Right lobe of liver (tissue), 6 donors: ENCODE data around the gene THSD1. TPM values are rescaled to one million over a fixed set of nuclear protein-coding genes. Genes with fewer than 3 reads are reported as not detected.

Experiments used
- ATAC-seq, 4 donors: fragments of 200-7000 bp; cut with Tn5 transposase; one replicate each; pipeline ENCODE4 v1.9.1; 2020; ENCODE audit warnings: mild to moderate bottlenecking in 4 of 4, moderate library complexity in 4 of 4
- DNase-seq, 3 donors: peaks; one replicate each; pipeline ENCODE4 v3.0.0-alpha.2; 2020
- H3K27ac ChIP-seq, 3 donors: fragments of 200-600 bp; one replicate each; pipeline ENCODE4 v1.8.0; 2022
- H3K27me3 ChIP-seq, 2 donors: fragments of 200-600 bp; one replicate each; pipeline ENCODE4 v1.8.0; 2022
- H3K36me3 ChIP-seq, 4 donors: fragments of 200-600 bp; sonication (generic) in 1 of 4; one replicate each; pipeline versions ENCODE4 v1.5.1 to v1.8.0; 2017 to 2022; ENCODE audit warnings: control low read depth in 1 of 4
- H3K4me1 ChIP-seq, 4 donors: fragments of 200-600 bp; sonication (generic) in 1 of 4; one replicate each; pipeline versions ENCODE4 v1.5.1 to v1.8.0; 2017 to 2022; ENCODE audit warnings: control low read depth in 1 of 4
- H3K4me3 ChIP-seq, 3 donors: fragments of 200-600 bp; one replicate each; pipeline ENCODE4 v1.8.0; 2022
- H3K9me3 ChIP-seq, 4 donors: fragments of 200-600 bp; sonication (generic) in 1 of 4; one replicate each; pipeline versions ENCODE4 v1.5.1 to v1.8.0; 2017 to 2022; ENCODE audit warnings: control low read depth in 1 of 4
- POLR2A ChIP-seq: fragments of 450-650 bp; IDR thresholded peaks from one replicate; pipeline ENCODE4 v1.6.1; 2017; ENCODE audit warnings: antibody characterized with exemption, mild to moderate bottlenecking
- WGBS: methylation state at CpG from one replicate; pipeline ENCODE4 v1.1.6; 2018; ENCODE audit warnings: low coverage, low lambda C conversion rate; ENCODE audit not compliant: insufficient coverage; ENCODE audit errors: missing lambda C conversion rate; 5-methylcytosine and 5-hydroxymethylcytosine counted together
- intact Hi-C, 2 donors: fragments of 100-400 bp; cut with DNase I; formaldehyde crosslinking; loops; one replicate each; pipeline versions ENCODE4 v1.11.2 to v1.14.1; 2022
- total RNA-seq, 6 experiments: library from RNA; depleted of rRNA in 2 of 6; stranded (reverse); fragments of >200 nt in 2 of 6; fragmentation: NEBNext Ultra II Directional in 3 of 6; extraction: Animal tissue kit (Norgen Biotek cat#: 25700) in 3 of 6; gene quantifications; one replicate each; pipeline versions ENCODE4 v1.1.0 to v1.2.4, GENCODE V29; 2016 to 2023
- TF ChIP-seq, protein P1 (sequence below), 4 donors: fragments of 200-600 bp in 3 of 4; fragments of 450-650 bp in 1 of 4; IDR thresholded peaks; one replicate each; pipeline versions ENCODE4 v1.5.1 to v1.8.0; 2016 to 2022; ENCODE audit warnings: antibody characterized with exemption in 4 of 4, mild to moderate bottlenecking in 2 of 4
- donor health status: DM: no; HTN: yes; CAD: no.
- donor health status: DM: no; HTN: no; CAD: no.
- donor health status: DM: no; HTN: no; CAD: no.
- donor health status: DM: no; HTN: yes; CAD: no.
- donor health status: DM: no; HTN: yes; CAD: no.

Gene THSD1
- total RNA-seq, 6 experiments from 2014 or later, result 0.95 to 2.3 (median 1.5) TPM

DNA sequence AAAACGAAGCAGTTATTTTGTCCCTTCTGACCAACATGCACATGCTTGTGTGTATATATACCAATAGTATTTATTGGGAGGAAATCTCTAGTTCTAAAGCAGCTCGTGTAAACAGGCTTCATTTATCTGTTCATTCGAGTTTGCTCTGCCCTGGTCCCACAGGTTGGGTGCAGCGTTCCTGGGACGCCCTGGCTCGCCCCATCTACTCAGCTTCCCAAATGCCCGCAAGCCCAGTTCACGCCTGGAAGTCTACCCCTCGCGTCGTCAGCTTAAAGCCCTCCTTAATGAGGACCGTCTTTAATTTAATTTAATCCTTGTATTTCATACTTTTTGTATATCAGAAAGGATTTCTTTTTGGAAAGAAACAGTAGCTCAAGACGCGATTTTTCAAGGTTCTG lies 604 bp downstream of the THSD1 start:
- DNase-seq (no peak), ATAC-seq (peak; percentile 24 to 29 (median 27))
- peak overlapping the region; percentile 40 to 69 (median 58) for H3K4me3 ChIP-seq
- no peaks in the 10 kb centered on the region for H3K9me3 ChIP-seq
- H3K4me1 ChIP-seq, result peaks cover 0 to 13% (median 2%) of the 10 kb centered on the region in 4 donors
- TF ChIP-seq POLR2A, result no peak
- TF ChIP-seq, protein P1, sequence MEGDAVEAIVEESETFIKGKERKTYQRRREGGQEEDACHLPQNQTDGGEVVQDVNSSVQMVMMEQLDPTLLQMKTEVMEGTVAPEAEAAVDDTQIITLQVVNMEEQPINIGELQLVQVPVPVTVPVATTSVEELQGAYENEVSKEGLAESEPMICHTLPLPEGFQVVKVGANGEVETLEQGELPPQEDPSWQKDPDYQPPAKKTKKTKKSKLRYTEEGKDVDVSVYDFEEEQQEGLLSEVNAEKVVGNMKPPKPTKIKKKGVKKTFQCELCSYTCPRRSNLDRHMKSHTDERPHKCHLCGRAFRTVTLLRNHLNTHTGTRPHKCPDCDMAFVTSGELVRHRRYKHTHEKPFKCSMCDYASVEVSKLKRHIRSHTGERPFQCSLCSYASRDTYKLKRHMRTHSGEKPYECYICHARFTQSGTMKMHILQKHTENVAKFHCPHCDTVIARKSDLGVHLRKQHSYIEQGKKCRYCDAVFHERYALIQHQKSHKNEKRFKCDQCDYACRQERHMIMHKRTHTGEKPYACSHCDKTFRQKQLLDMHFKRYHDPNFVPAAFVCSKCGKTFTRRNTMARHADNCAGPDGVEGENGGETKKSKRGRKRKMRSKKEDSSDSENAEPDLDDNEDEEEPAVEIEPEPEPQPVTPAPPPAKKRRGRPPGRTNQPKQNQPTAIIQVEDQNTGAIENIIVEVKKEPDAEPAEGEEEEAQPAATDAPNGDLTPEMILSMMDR (IDR thresholded peaks at IDR 0.05), result no peak
- WGBS, result 13% methylated on average over 9 of the region's 14 CpGs
- H3K36me3 ChIP-seq, result no peaks in the 10 kb centered on the region
- peak overlapping the region in 1 of 3 donors; percentile 61 for H3K27ac ChIP-seq
- intact Hi-C loops, result no loop called here
- H3K27me3 ChIP-seq, result no peaks in the 10 kb centered on the region

DNA sequence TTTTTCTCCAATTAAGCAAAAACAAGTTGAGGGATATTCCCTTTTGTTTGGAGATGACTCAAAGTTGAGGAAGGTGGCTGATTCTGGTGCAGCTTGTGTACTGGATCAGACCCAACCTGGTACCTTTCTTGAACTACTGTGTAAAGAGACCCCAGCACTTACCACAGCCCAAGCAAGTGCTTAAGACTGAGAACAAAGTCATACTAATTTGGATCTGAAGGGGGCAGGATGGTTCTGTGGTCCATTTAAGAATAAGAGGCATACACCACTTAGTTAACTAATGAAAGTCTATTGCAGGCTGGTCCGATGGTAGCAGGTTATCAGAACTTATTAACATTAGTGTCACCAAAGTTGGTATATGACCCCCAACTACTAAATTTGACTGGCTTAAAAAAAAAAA lies 6.3 kb downstream of the THSD1 start:
- intact Hi-C loops, result no loop called here
- Histone ChIP-seq H3K27ac (no peak overlapping the region), H3K4me1 (no peaks in the 10 kb centered on the region), H3K9me3 (no peaks in the 10 kb centered on the region), H3K27me3 (no peaks in the 10 kb centered on the region), H3K36me3 (no peaks in the 10 kb centered on the region), H3K4me3 (no peak overlapping the region)
- 46% methylated on average over 1 of the region's 1 CpG for WGBS
- TF ChIP-seq POLR2A, result no peak
- TF ChIP-seq, protein P1 (IDR thresholded peaks at IDR 0.05), result peak; percentile 11 to 26 (median 18)
- DNase-seq (no peak), ATAC-seq (peak; percentile 30 to 71 (median 51))

GRCh38 chr13:52399046-52399445 lies 6.9 kb downstream of the THSD1 start:
- intact Hi-C loops, result no loop called here
- H3K27ac ChIP-seq, result no peak overlapping the region
- no peaks in the 10 kb centered on the region for H3K4me1 ChIP-seq
- no peaks in the 10 kb centered on the region for H3K27me3 ChIP-seq
- no peak for ATAC-seq
- WGBS, result 53% methylated on average over 2 of the region's 2 CpGs
- H3K4me3 ChIP-seq, result no peak overlapping the region
- H3K9me3 ChIP-seq, result no peaks in the 10 kb centered on the region
- no peaks in the 10 kb centered on the region for H3K36me3 ChIP-seq
- no peak for DNase-seq
- no peak for TF ChIP-seq POLR2A
- TF ChIP-seq, protein P1 (IDR thresholded peaks at IDR 0.05), result no peak

GRCh38 chr13:52395704-52396103 lies 10.3 kb downstream of the THSD1 start:
- intact Hi-C loops, result no loop called here
- no peaks in the 10 kb centered on the region for H3K9me3 ChIP-seq
- TF ChIP-seq POLR2A, result no peak
- TF ChIP-seq, protein P1 (IDR thresholded peaks at IDR 0.05), result no peak
- H3K36me3 ChIP-seq, result no peaks in the 10 kb centered on the region
- no peak overlapping the region for H3K27ac ChIP-seq
- no peaks in the 10 kb centered on the region for H3K27me3 ChIP-seq
- DNase-seq (peak in 2 of 3 donors; percentile 20 to 58), ATAC-seq (peak in 3 of 4 donors; percentile 43 to 87 (median 80))
- WGBS, result 62% methylated on average over 4 of the region's 4 CpGs
- no peaks in the 10 kb centered on the region for H3K4me1 ChIP-seq
- H3K4me3 ChIP-seq, result no peak overlapping the region

DNA sequence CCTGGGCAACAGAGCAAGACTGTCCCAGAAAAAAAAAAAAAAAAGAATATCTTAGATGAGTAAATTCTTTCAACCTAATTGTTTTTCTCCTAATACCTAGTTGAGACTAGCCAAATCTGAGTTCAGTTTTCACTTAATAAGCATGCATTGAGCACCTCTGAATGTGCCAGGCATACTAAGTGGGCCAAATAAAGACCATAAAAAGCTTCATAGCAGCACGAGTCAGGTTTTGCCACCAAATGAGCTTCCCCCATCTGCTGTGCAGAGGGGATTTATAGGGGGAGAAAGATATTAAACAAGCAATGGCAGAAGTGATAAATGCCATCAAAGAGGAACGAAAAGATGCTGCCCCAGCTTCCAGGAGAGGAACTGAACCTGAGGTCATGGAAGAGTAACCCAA lies 11.4 kb downstream of the THSD1 start:
- H3K4me1 ChIP-seq, result no peaks in the 10 kb centered on the region
- H3K9me3 ChIP-seq, result no peaks in the 10 kb centered on the region
- no peak for ATAC-seq
- H3K27me3 ChIP-seq, result no peaks in the 10 kb centered on the region
- TF ChIP-seq, protein P1 (IDR thresholded peaks at IDR 0.05), result no peak
- TF ChIP-seq POLR2A, result no peak
- no peak for DNase-seq
- intact Hi-C loops, result no loop called here
- no peak overlapping the region for H3K4me3 ChIP-seq
- no peaks in the 10 kb centered on the region for H3K36me3 ChIP-seq
- WGBS, result 61% methylated on average over 2 of the region's 2 CpGs
- H3K27ac ChIP-seq, result no peak overlapping the region
